MM.1S (cell line): ENCODE data around the gene DNAH10.

Source experiments
- DNase-seq: peaks from one replicate; pipeline ENCODE4 v3.0.0-alpha.2; 2015
- H2AFZ ChIP-seq: fragments of 300-600 bp; sonication (generic); 2 replicates; pipeline ENCODE4 v1.6.0; 2016; ENCODE audit warnings: antibody characterized with exemption, low read length
- H3F3A ChIP-seq: fragments of 300-600 bp; sonication (generic); 2 replicates; pipeline ENCODE4 v1.6.1; 2016; ENCODE audit warnings: mild to moderate bottlenecking, antibody characterized with exemption, low read length, moderate library complexity, mixed read lengths; ENCODE audit not compliant: insufficient read depth
- H3K27ac ChIP-seq: fragments of 300-600 bp; sonication (generic); 2 replicates; pipeline ENCODE4 v1.5.1; 2016; ENCODE audit warnings: mild to moderate bottlenecking, low read length
- H3K27me3 ChIP-seq: fragments of 300-600 bp; sonication (generic); replicated peaks from 2 replicates; pipeline ENCODE4 v1.6.0; 2016; ENCODE audit warnings: low read length; ENCODE audit not compliant: insufficient read depth
- H3K36me3 ChIP-seq: fragments of 300-600 bp; sonication (generic); replicated peaks from 2 replicates; pipeline ENCODE4 v1.6.1; 2016; ENCODE audit warnings: mild to moderate bottlenecking, low read length, mixed read lengths; ENCODE audit not compliant: insufficient read depth
- H3K4me1 ChIP-seq: fragments of 300-600 bp; sonication (generic); 2 replicates; pipeline ENCODE4 v1.6.1; 2016; ENCODE audit warnings: low read length, mixed read lengths
- H3K4me2 ChIP-seq: fragments of 300-600 bp; sonication (generic); 2 replicates; pipeline ENCODE4 v1.6.0; 2016; ENCODE audit warnings: low read depth, low read length
- H3K4me3 ChIP-seq: fragments of 300-600 bp; sonication (generic); 2 replicates; pipeline ENCODE4 v1.5.1; 2016; ENCODE audit warnings: low read length, mixed read lengths
- H3K79me2 ChIP-seq: fragments of 300-600 bp; sonication (generic); 2 replicates; pipeline ENCODE4 v1.6.1; 2016; ENCODE audit warnings: mixed run types, low read length, mixed read lengths
- H3K9ac ChIP-seq: fragments of 300-600 bp; sonication (generic); 2 replicates; pipeline ENCODE4 v1.6.1; 2016; ENCODE audit warnings: low read length, mixed read lengths
- H3K9me2 ChIP-seq: fragments of 300-600 bp; sonication (generic); replicated peaks from 2 replicates; pipeline ENCODE4 v1.6.1; 2016; ENCODE audit warnings: mild to moderate bottlenecking, low read length, mixed read lengths; ENCODE audit not compliant: insufficient read depth
- H3K9me3 ChIP-seq: fragments of 300-600 bp; sonication (generic); replicated peaks from 2 replicates; pipeline ENCODE4 v1.6.1; 2016; ENCODE audit warnings: mild to moderate bottlenecking, low read length, mixed read lengths; ENCODE audit not compliant: insufficient read depth
- H4K20me1 ChIP-seq: fragments of 300-600 bp; sonication (generic); 2 replicates; pipeline ENCODE4 v1.6.1; 2016; ENCODE audit warnings: mild to moderate bottlenecking, low read length, moderate library complexity, mixed read lengths; ENCODE audit not compliant: insufficient read depth
- CTCF ChIP-seq: fragments of 300-600 bp; sonication (generic); IDR thresholded peaks from 2 replicates; pipeline ENCODE4 v1.5.1; 2016; ENCODE audit warnings: antibody characterized with exemption, low read length, mixed read lengths
- EZH2 ChIP-seq: fragments of 300-600 bp; sonication (generic); optimal IDR thresholded peaks from 2 replicates; pipeline ENCODE3; 2017; ENCODE audit warnings: low read depth, mild to moderate bottlenecking, antibody characterized with exemption, low read length, mixed read lengths
- EZH2phosphoT487 ChIP-seq: fragments of 300-600 bp; sonication (generic); IDR thresholded peaks from 2 replicates; pipeline ENCODE4 v1.6.1; 2018; ENCODE audit warnings: antibody characterized with exemption, low read length

DNAH10 gene

GRCh38 chr12:123956249-123956648 lies 194.1 kb downstream of the DNAH10 start:
- H3K27me3 ChIP-seq = no peaks in the 10 kb centered on the region
- no peaks in the 10 kb centered on the region for H4K20me1 ChIP-seq

GRCh38 chr12:123957196-123957595 lies 195.1 kb downstream of the DNAH10 start:
- no peak for TF ChIP-seq EZH2
- TF ChIP-seq EZH2phosphoT487 = no peak
- H3K4me2 ChIP-seq = no peak overlapping the region
- H3K4me3 ChIP-seq = no peak overlapping the region
- H3F3A ChIP-seq = no peaks in the 10 kb centered on the region
- no peaks in the 10 kb centered on the region for H3K27me3 ChIP-seq
- no peak overlapping the region for H2AFZ ChIP-seq
- DNase-seq = no peak
- no peaks in the 10 kb centered on the region for H3K9me3 ChIP-seq
- H3K79me2 ChIP-seq = no peaks in the 10 kb centered on the region
- no peaks in the 10 kb centered on the region for H3K36me3 ChIP-seq
- no peaks in the 10 kb centered on the region for H4K20me1 ChIP-seq
- no peak overlapping the region for H3K9ac ChIP-seq
- no peaks in the 10 kb centered on the region for H3K4me1 ChIP-seq
- H3K9me2 ChIP-seq = no peaks in the 10 kb centered on the region
- no peak overlapping the region for H3K27ac ChIP-seq

More at GRCh38 chr12:123956249-123956648, 194.1 kb downstream of the DNAH10 start:
- H3K4me1 ChIP-seq = no peaks in the 10 kb centered on the region
- no peak overlapping the region for H3K27ac ChIP-seq
- H3K4me3 ChIP-seq = no peak overlapping the region
- TF ChIP-seq EZH2 = no peak
- TF ChIP-seq EZH2phosphoT487 = no peak
- no peak for TF ChIP-seq CTCF
- no peaks in the 10 kb centered on the region for H3F3A ChIP-seq
- H3K79me2 ChIP-seq = no peaks in the 10 kb centered on the region
- H3K9me2 ChIP-seq = no peaks in the 10 kb centered on the region
- no peak overlapping the region for H3K9ac ChIP-seq
- H2AFZ ChIP-seq = no peak overlapping the region
- no peak for DNase-seq
- no peak overlapping the region for H3K4me2 ChIP-seq
- no peaks in the 10 kb centered on the region for H3K36me3 ChIP-seq
- no peaks in the 10 kb centered on the region for H3K9me3 ChIP-seq

GRCh38 chr12:123958462-123958861 lies 196.4 kb downstream of the DNAH10 start:
- no peaks in the 10 kb centered on the region for H3K27me3 ChIP-seq
- H3K9me3 ChIP-seq = no peaks in the 10 kb centered on the region
- no peak overlapping the region for H3K27ac ChIP-seq
- H3K9me2 ChIP-seq = no peaks in the 10 kb centered on the region
- no peaks in the 10 kb centered on the region for H3K79me2 ChIP-seq
- no peaks in the 10 kb centered on the region for H4K20me1 ChIP-seq
- H3K4me1 ChIP-seq = no peaks in the 10 kb centered on the region
- H3K36me3 ChIP-seq = no peaks in the 10 kb centered on the region
- TF ChIP-seq CTCF (no peak), EZH2phosphoT487 (no peak), EZH2 (no peak)
- no peak overlapping the region for H3K4me3 ChIP-seq
- no peak for DNase-seq
- H2AFZ ChIP-seq = no peak overlapping the region
- no peak overlapping the region for H3K4me2 ChIP-seq
- H3K9ac ChIP-seq = no peak overlapping the region
- no peaks in the 10 kb centered on the region for H3F3A ChIP-seq

- Histone ChIP-seq H3K27me3 (no peaks in the 10 kb centered on the region), H3K79me2 (no peaks in the 10 kb centered on the region), H3K4me2 (no peak overlapping the region), H3K27ac (no peak overlapping the region), H2AFZ (no peak overlapping the region), H3K9me3 (no peaks in the 10 kb centered on the region), H3K9ac (no peak overlapping the region), H3K9me2 (no peaks in the 10 kb centered on the region), H3K4me1 (no peaks in the 10 kb centered on the region), H4K20me1 (no peaks in the 10 kb centered on the region), H3F3A (no peaks in the 10 kb centered on the region), H3K4me3 (no peak overlapping the region), H3K36me3 (no peaks in the 10 kb centered on the region)
- no peak for DNase-seq
- TF ChIP-seq EZH2phosphoT487 (no peak), CTCF (no peak)
Measured at GRCh38 chr12:123958876-123959275, 196.8 kb downstream of the DNAH10 start.
